Measurements from ENCODE around the gene OLA1.

GRCh38 chr2:174035981-174036742 is 212.2 kb downstream of the OLA1 start:
- TF ChIP-seq, protein P1, sequence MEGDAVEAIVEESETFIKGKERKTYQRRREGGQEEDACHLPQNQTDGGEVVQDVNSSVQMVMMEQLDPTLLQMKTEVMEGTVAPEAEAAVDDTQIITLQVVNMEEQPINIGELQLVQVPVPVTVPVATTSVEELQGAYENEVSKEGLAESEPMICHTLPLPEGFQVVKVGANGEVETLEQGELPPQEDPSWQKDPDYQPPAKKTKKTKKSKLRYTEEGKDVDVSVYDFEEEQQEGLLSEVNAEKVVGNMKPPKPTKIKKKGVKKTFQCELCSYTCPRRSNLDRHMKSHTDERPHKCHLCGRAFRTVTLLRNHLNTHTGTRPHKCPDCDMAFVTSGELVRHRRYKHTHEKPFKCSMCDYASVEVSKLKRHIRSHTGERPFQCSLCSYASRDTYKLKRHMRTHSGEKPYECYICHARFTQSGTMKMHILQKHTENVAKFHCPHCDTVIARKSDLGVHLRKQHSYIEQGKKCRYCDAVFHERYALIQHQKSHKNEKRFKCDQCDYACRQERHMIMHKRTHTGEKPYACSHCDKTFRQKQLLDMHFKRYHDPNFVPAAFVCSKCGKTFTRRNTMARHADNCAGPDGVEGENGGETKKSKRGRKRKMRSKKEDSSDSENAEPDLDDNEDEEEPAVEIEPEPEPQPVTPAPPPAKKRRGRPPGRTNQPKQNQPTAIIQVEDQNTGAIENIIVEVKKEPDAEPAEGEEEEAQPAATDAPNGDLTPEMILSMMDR (IDR thresholded peaks at IDR 0.05) = no peak
- TF ChIP-seq EP300 (IDR thresholded peaks at IDR 0.05) (no peak), POLR2AphosphoS5 (IDR thresholded peaks at IDR 0.05) (no peak)

All from sigmoid colon (tissue), 4 donors.